Amygdala (tissue), 56 donors: ENCODE data around the gene RSF1.
A peak's percentile ranks its signal among the peaks of the same experiment; 100 is the strongest.
"Not testable (repeated sequence)": the region's sequence is repeated elsewhere in the genome, so short reads cannot be mapped to it uniquely, and the experiment has no call there.

Source experiments
- DNase-seq, 56 donors: peaks; one replicate each; lab custom pipeline; 2025; lab: John Stamatoyannopoulos, UW

RSF1 gene

GRCh38 chr11:77820565-77821348 is at the start of gene RSF1, which contains the start of gene AAMDC:
Gene RSF1, minus strand, starts transcription at chr11:77820722. Its CDS starts 8 bp downstream, at chr11:77820714.
Gene AAMDC, plus strand, starts transcription at chr11:77821144. Its CDS starts 21,353 bp downstream, at chr11:77842497.
- DNase-seq, result peak; percentile 53 to 100 (median 98)

DNA sequence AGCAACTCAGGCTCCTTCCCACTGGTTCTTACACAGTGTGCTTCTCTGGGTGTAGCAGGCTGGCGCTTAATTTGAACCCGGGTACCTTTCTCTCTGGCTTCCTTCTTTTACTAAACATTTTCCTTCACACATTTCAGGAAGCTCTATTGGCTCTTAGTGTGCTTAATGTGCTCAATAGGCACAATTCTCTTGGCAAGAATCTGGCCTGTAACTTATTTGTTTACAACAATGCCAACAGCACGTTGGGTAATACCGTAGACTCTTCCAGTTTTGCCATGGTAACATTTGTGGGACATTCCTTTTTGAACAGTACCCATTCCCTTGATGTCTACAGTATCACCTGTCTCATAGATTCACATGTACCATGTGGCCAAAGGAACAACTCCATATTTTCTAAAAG is 48.2 kb upstream of the RSF1 start:
- no peak for DNase-seq

- no peak for DNase-seq
Observed at GRCh38 chr11:77866336-77866735, 45.8 kb upstream of the RSF1 start.

GRCh38 chr11:77865805-77866204 is 45.3 kb upstream of the RSF1 start:
- DNase-seq, result no peak

DNA sequence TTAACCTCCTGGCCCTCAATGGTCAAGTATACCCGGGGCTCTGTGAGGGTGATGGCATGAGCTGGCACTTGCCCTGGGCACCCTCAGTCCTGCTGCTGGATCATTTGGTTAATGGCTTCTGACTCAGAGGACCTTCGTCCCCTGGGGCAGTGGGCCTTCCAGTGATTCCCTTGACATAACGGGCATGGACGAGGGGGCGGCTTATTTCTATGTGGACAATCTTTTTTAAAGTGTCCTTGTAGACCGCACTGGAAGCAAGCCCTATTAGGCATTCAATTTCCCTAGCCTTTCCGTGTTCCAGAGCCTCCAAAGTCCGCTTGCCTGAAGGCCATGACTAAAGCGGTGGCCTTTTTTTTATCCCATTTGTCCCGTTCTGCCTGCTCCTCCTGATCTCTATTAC is 40.9 kb upstream of the RSF1 start:
- not testable (repeated sequence) for DNase-seq

GRCh38 chr11:77857906-77858457 is 37.5 kb upstream of the RSF1 start:
- DNase-seq, result not testable (repeated sequence)

GRCh38 chr11:77854838-77855237 is 34.3 kb upstream of the RSF1 start:
- DNase-seq, result no peak

GRCh38 chr11:77851503-77851902 is 31.0 kb upstream of the RSF1 start:
- no peak for DNase-seq

DNA sequence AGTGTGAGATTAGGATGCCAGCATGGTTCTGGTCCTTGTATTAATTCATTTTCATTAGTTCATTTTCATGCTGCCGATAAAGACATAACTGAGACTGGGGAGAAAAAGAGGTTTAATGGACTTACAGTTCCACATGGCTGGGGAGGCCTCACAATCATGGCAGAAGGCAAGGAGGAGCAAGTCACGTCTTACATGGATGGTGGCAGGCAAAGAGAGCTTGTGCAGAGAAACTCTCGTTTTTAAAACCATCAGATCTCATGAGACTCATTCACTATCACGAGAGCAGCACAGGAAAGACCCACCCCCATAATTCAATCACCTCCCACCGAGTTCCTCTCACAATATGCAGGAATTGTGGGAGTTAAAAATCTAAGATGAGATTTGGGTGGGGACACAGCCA is 23.2 kb upstream of the RSF1 start:
- not testable (repeated sequence) for DNase-seq

DNA sequence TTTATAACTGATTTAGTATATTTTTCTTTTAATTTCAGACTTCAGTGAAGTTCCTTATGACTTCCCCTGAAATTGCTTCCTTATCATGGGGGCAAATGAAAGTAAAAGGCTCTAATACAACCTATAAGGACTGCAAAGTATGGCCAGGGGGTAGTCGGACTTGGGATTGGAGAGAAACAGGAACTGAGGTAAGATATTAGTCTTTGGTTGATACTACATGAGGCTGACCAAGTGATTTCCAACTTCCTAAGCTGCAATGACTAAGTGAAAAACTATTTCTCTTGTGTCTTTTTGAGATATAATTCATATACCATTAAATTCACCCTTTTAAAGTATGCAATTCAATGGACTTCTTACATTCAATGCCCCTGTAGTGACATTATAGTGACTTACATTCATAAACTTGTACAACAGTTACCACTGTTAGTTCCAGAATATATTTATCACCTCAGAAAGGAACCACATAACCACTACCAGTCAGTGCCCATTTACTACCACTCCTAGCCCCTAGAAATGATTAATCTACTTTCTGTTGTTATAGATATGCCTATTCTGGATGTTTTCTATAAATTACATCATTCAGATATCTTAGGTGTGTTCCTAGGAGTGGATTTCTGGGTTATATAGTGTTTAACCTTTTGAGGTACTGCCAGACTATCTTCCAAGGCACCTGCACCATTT is 22.1 kb upstream of the RSF1 start:
- DNase-seq, result no peak

- no peak for DNase-seq
Observed at GRCh38 chr11:77833302-77833701, 12.8 kb upstream of the RSF1 start.

DNA sequence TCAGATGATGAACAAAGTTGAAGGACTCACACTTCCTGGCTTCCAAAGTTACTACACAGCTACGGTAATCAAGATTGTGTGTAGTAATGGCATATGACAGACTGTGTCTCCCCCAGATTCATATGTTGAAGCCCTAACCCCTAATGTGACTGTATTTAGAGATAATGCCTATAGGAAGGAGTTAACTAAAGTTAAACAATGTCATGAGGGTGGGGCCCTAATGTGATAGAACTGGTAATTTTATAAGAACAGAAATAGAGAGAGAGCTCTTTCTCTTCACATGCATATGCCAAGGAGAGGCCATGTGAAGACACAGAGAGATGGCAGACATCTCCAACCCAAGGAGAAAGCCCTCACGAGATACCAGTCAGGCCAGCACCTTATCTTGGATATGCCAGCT is 8.4 kb upstream of the RSF1 start:
- no peak for DNase-seq

DNA sequence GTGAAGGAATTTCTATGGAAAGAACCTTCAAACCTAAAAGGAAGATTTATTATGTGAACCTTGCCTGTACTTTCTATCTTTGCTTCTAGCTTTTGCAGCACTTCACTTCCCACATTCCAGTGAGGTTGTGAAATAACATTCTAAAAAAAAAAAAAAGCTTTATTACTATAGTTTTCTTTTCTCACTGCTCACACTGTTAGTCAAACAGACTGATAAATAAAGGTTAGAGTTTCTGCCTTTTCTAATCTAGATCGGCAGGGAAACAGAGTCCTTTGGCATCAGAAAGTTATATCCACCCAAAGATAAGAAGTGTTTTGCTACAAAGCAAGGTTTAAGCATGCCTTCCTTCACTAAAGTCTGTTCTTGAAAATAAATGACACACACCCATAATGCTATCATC is 3.3 kb upstream of the RSF1 start:
- no peak for DNase-seq

- not testable (repeated sequence) for DNase-seq
Observed at GRCh38 chr11:77822126-77822525, 1.6 kb upstream of the RSF1 start.

- DNase-seq, result peak in 22 of 56 donors; percentile 4 to 49 (median 27)
Observed at GRCh38 chr11:77821349-77821851, 878 bp upstream of the RSF1 start.

DNA sequence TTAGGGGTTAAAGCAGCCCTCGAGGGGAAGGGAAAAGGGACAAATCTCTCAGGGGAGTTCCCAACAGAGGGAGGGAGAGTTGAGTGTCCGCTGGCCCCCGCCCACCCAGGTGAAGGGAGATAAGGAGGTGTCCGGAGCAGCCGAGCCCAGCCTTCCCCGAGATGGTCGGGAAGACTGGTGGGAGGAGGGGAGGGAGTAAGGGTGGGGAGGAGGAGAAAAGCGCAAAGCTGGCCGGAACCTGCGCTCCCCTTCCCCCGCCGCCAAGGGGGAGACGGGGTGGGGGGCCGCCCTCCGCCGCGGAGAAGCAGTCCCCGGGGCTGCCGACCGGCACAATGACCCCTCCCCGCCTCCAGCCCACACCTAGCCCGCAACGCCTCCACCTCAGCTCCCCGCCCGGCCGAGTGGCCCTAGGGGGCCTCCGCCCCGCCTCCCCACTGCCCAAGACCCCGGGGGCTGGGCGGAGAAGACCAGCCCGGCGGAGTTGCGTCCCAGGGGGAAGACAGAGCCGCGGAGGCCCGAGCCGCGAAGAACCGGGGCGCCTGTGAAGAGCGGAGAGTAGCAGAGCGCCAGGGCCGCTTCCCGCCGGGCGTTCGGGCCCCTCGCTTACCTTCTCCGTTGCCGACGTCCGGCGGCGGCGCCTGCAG is 479 bp downstream of the RSF1 start:
- peak in 39 of 56 donors; percentile 4 to 78 (median 43) for DNase-seq

GRCh38 chr11:77819411-77819920 is 1.1 kb downstream of the RSF1 start:
- DNase-seq, result peak; percentile 13 to 93 (median 77)

GRCh38 chr11:77815459-77815858 is 5.1 kb downstream of the RSF1 start:
- DNase-seq, result no peak

DNA sequence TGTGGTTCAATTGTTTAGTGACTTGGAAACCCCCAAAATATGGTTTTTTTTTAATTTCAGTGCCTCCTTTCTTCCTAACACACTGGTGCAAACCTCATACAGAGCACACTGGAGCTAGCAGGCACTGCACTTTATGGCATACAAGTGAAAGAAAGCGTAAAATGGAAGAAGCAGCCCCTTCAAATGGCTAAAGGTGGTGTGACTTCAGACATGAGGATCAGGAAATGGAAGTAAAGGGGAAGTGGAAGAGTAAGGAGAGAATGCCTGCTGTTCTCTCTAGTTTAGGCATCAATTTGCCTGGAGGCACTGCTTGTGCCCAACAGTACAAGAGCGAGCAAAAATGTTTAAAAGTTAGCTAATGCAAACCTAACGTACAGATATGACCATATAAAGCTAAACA is 5.7 kb downstream of the RSF1 start:
- DNase-seq, result no peak

DNA sequence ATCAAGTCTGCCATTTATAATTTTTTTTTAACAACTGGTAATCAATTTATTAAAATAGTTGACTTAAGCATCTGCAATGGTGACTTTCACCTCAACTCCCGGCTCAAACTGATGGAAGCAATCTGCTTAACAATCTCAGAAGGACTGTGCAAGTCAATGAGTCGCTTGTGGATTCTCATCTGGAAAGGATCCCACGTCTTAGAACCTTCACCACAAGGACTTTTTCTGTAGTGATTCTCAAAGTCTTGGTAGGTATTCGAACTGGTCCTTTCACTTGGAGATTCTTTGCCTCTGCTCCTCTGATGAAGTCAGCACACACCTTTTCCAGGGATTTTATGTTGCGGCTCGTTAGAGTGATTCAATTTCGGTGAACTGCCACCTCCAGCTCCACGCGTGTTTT is 7.3 kb downstream of the RSF1 start:
- DNase-seq, result no peak

DNA sequence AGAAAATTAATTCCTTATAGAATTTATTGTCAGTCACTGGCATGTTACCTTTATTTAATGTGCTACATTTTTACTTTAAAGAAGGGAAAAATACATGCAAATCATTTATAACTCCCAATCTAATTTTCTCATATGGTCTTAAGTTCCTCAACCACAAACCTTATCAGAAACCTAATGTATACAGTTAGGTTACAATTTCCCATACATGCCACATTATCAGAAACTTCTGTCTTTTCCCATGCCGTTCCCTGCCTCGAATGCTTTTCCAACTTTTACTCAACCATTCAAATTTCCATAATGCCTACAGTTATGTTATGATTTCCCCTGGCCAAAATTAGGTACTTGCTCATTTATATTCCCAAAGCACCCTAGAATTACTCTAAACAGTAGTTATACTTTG is 13.5 kb downstream of the RSF1 start:
- no peak for DNase-seq
